Mesendoderm (in vitro differentiated cells): ENCODE measurements around the gene EPS8L1.

Experiments
- DNase-seq: peaks from one replicate; pipeline ENCODE4 v3.0.0; 2013
- H2AK5ac ChIP-seq: 2 replicates; pipeline ENCODE4 v1.6.1; 2013; ENCODE audit warnings: low read length, inconsistent platforms
- H2BK120ac ChIP-seq: 2 replicates; pipeline ENCODE4 v1.6.1; 2013; ENCODE audit warnings: low read depth, mild to moderate bottlenecking, low read length, moderate library complexity, mixed read lengths
- H2BK15ac ChIP-seq: replicated peaks from 2 replicates; pipeline ENCODE4 v1.6.1; 2013; ENCODE audit warnings: low read depth, mild to moderate bottlenecking, moderate library complexity
- H2BK5ac ChIP-seq: 2 replicates; pipeline ENCODE4 v1.6.1; 2013; ENCODE audit warnings: low read length, inconsistent platforms
- H3K18ac ChIP-seq: 2 replicates; pipeline ENCODE4 v1.6.1; 2013; ENCODE audit warnings: mild to moderate bottlenecking, low read length, mixed read lengths
- H3K23ac ChIP-seq: one replicate; pipeline ENCODE4 v1.6.1; 2013; ENCODE audit warnings: low read length
- H3K27ac ChIP-seq: 2 replicates; pipeline ENCODE4 v1.5.1; 2013; ENCODE audit warnings: low read depth, mild to moderate bottlenecking, inconsistent platforms, low read length, moderate library complexity
- H3K27me3 ChIP-seq: 2 replicates; pipeline ENCODE4 v1.6.1; 2013; ENCODE audit warnings: low read length, control low read depth, mild to moderate bottlenecking, inconsistent platforms; ENCODE audit not compliant: insufficient read depth, poor library complexity
- H3K36me3 ChIP-seq: 2 replicates; pipeline ENCODE4 v1.6.1; 2013; ENCODE audit warnings: low read length, inconsistent platforms; ENCODE audit not compliant: control insufficient read depth, insufficient read depth
- H3K4ac ChIP-seq: one replicate; pipeline ENCODE4 v1.6.1; 2013; ENCODE audit warnings: low read depth, mild to moderate bottlenecking, low read length, moderate library complexity
- H3K4me1 ChIP-seq: 2 replicates; pipeline ENCODE4 v1.6.1; 2013; ENCODE audit warnings: low read depth, low read length, inconsistent platforms; ENCODE audit not compliant: control insufficient read depth
- H3K4me2 ChIP-seq: 2 replicates; pipeline ENCODE4 v1.6.1; 2013; ENCODE audit warnings: low read length
- H3K4me3 ChIP-seq: 2 replicates; pipeline ENCODE4 v1.5.1; 2013; ENCODE audit warnings: mild to moderate bottlenecking, low read length
- H3K56ac ChIP-seq: one replicate; pipeline ENCODE4 v1.6.1; 2013; ENCODE audit warnings: low read length
- H3K79me1 ChIP-seq: 2 replicates; pipeline ENCODE4 v1.6.1; 2013; ENCODE audit warnings: low read length, inconsistent platforms
- H3K79me2 ChIP-seq: 2 replicates; pipeline ENCODE4 v1.6.1; 2013; ENCODE audit warnings: mild to moderate bottlenecking, low read length; ENCODE audit not compliant: control insufficient read depth, insufficient read depth
- H3K9ac ChIP-seq: 2 replicates; pipeline ENCODE4 v1.6.1; 2013; ENCODE audit warnings: low read length, inconsistent platforms
- H4K5ac ChIP-seq: one replicate; pipeline ENCODE4 v1.6.1; 2013; ENCODE audit warnings: low read length
- H4K8ac ChIP-seq: one replicate; pipeline ENCODE4 v1.6.1; 2013; ENCODE audit warnings: low read depth, mild to moderate bottlenecking, control low read depth, low read length, moderate library complexity
- WGBS: extraction: QIAGEN DNeasy Blood & Tissue Kit; methylation state at CpG from one replicate; pipeline ENCODE4 v1.1.7; 2013; ENCODE audit warnings: low lambda C conversion rate, missing lambda C conversion rate; ENCODE audit not compliant: insufficient coverage; ENCODE audit errors: extremely low coverage; 5-methylcytosine and 5-hydroxymethylcytosine counted together

EPS8L1 gene

GRCh38 chr19:55119053-55119452, 43.4 kb downstream of the EPS8L1 start:
- no peak overlapping the region for H2BK15ac ChIP-seq
- no peak overlapping the region for H2BK5ac ChIP-seq
- H3K4me1 ChIP-seq: peaks cover 8% of the 10 kb centered on the region
- H2BK120ac ChIP-seq: no peak overlapping the region
- peak overlapping the region; percentile 67 for H3K4me2 ChIP-seq
- H4K5ac ChIP-seq: peak overlapping the region; percentile 59
- peak overlapping the region; percentile 82 for H3K56ac ChIP-seq
- WGBS: no CpG with 5 or more reads among the region's 14 CpGs
- H4K8ac ChIP-seq: no peak overlapping the region
- no peak overlapping the region for H3K4ac ChIP-seq
- no peaks in the 10 kb centered on the region for H3K36me3 ChIP-seq
- no peak overlapping the region for H3K4me3 ChIP-seq
- H3K23ac ChIP-seq: no peak overlapping the region
- H2AK5ac ChIP-seq: no peak overlapping the region
- no peaks in the 10 kb centered on the region for H3K27me3 ChIP-seq
- peak overlapping the region; percentile 64 for H3K9ac ChIP-seq
- H3K79me1 ChIP-seq: peaks cover 20% of the 10 kb centered on the region
- H3K79me2 ChIP-seq: peaks cover 29% of the 10 kb centered on the region
- DNase-seq: no peak
- H3K27ac ChIP-seq: no peak overlapping the region
- no peak overlapping the region for H3K18ac ChIP-seq

- Histone ChIP-seq H3K27me3 (no peaks in the 10 kb centered on the region), H3K79me1 (no peaks in the 10 kb centered on the region), H2BK15ac (no peak overlapping the region), H3K4me2 (no peak overlapping the region), H3K9ac (no peak overlapping the region), H3K36me3 (no peaks in the 10 kb centered on the region), H3K23ac (no peak overlapping the region), H3K18ac (no peak overlapping the region), H3K56ac (no peak overlapping the region), H2BK120ac (no peak overlapping the region), H2BK5ac (no peak overlapping the region), H4K8ac (no peak overlapping the region), H3K4me1 (no peaks in the 10 kb centered on the region), H3K4ac (no peak overlapping the region), H2AK5ac (no peak overlapping the region), H3K79me2 (no peaks in the 10 kb centered on the region), H4K5ac (no peak overlapping the region), H3K27ac (no peak overlapping the region), H3K4me3 (no peak overlapping the region)
- DNase-seq: no peak
- 100% methylated on average over 3 of the region's 16 CpGs for WGBS
Observed at GRCh38 chr19:55131421-55131820, 55.8 kb downstream of the EPS8L1 start.

- H3K36me3 ChIP-seq: no peaks in the 10 kb centered on the region
- H3K23ac ChIP-seq: no peak overlapping the region
- no peak overlapping the region for H2BK120ac ChIP-seq
- DNase-seq: no peak
- H4K8ac ChIP-seq: no peak overlapping the region
- no peak overlapping the region for H3K56ac ChIP-seq
- no peak overlapping the region for H2BK15ac ChIP-seq
- no peaks in the 10 kb centered on the region for H3K79me2 ChIP-seq
- no peak overlapping the region for H3K18ac ChIP-seq
- H3K4me1 ChIP-seq: no peaks in the 10 kb centered on the region
- no peak overlapping the region for H3K27ac ChIP-seq
- no peaks in the 10 kb centered on the region for H3K79me1 ChIP-seq
- no peak overlapping the region for H3K9ac ChIP-seq
- no peak overlapping the region for H2AK5ac ChIP-seq
- H4K5ac ChIP-seq: no peak overlapping the region
- no peak overlapping the region for H2BK5ac ChIP-seq
- no CpG with 5 or more reads among the region's 14 CpGs for WGBS
- H3K4ac ChIP-seq: no peak overlapping the region
- H3K4me2 ChIP-seq: no peak overlapping the region
- no peak overlapping the region for H3K4me3 ChIP-seq
- H3K27me3 ChIP-seq: no peaks in the 10 kb centered on the region
Observed at GRCh38 chr19:55132453-55133129, 56.9 kb downstream of the EPS8L1 start.

GRCh38 chr19:55133639-55134444, 58.2 kb downstream of the EPS8L1 start:
- Histone ChIP-seq H3K4me3 (no peak overlapping the region), H3K79me1 (no peaks in the 10 kb centered on the region), H3K27ac (no peak overlapping the region), H3K79me2 (no peaks in the 10 kb centered on the region), H3K4me2 (no peak overlapping the region), H3K4me1 (no peaks in the 10 kb centered on the region), H2BK15ac (no peak overlapping the region), H3K9ac (no peak overlapping the region), H3K27me3 (no peaks in the 10 kb centered on the region), H4K8ac (no peak overlapping the region), H2AK5ac (no peak overlapping the region), H2BK5ac (no peak overlapping the region), H3K56ac (no peak overlapping the region), H3K23ac (no peak overlapping the region), H3K36me3 (no peaks in the 10 kb centered on the region), H3K4ac (no peak overlapping the region), H4K5ac (no peak overlapping the region), H3K18ac (no peak overlapping the region), H2BK120ac (no peak overlapping the region)
- no CpG with 5 or more reads among the region's 25 CpGs for WGBS
- DNase-seq: no peak

GRCh38 chr19:55134736-55135135, 59.1 kb downstream of the EPS8L1 start:
- no peak for DNase-seq
- no peak overlapping the region for H4K8ac ChIP-seq
- H3K9ac ChIP-seq: no peak overlapping the region
- no peak overlapping the region for H2BK5ac ChIP-seq
- no peak overlapping the region for H3K18ac ChIP-seq
- no CpG with 5 or more reads among the region's 3 CpGs for WGBS
- H3K27ac ChIP-seq: no peak overlapping the region
- H2AK5ac ChIP-seq: no peak overlapping the region
- H3K36me3 ChIP-seq: no peaks in the 10 kb centered on the region
- no peaks in the 10 kb centered on the region for H3K4me1 ChIP-seq
- H3K23ac ChIP-seq: no peak overlapping the region
- H3K4ac ChIP-seq: no peak overlapping the region
- H3K79me2 ChIP-seq: no peaks in the 10 kb centered on the region
- no peaks in the 10 kb centered on the region for H3K27me3 ChIP-seq
- no peak overlapping the region for H4K5ac ChIP-seq
- H2BK120ac ChIP-seq: no peak overlapping the region
- H3K4me3 ChIP-seq: no peak overlapping the region
- no peak overlapping the region for H3K4me2 ChIP-seq
- H3K56ac ChIP-seq: no peak overlapping the region
- H3K79me1 ChIP-seq: no peaks in the 10 kb centered on the region
- H2BK15ac ChIP-seq: no peak overlapping the region
